BJ (cell line): ENCODE data around the gene PIP. TPM values are rescaled to one million over a fixed set of nuclear protein-coding genes. Genes with fewer than 3 reads are reported as not detected.

Experiments
- CTCF ChIA-PET: fragments of 350-600 bp; formaldehyde crosslinking; extraction: SDS; loops from one replicate; lab custom pipeline; 2021; ENCODE audit warnings: antibody characterized with exemption, inconsistent platforms; lab: Yijun Ruan, JAX
- POLR2A ChIA-PET: fragments of 300-600 bp; sonication (Branson Sonifier 250); formaldehyde crosslinking; extraction: SDS; loops from one replicate; lab custom pipeline; 2021; ENCODE audit warnings: antibody characterized with exemption; lab: Charles Lee
- DNase-seq: peaks from one replicate; pipeline ENCODE4 v3.0.0-alpha.2; 2011; ENCODE audit warnings: low read depth
- H3K27me3 ChIP-seq: 2 replicates; pipeline ENCODE4 v1.6.0; 2011; ENCODE audit warnings: low read length; ENCODE audit not compliant: control insufficient read depth, insufficient read depth
- H3K36me3 ChIP-seq: 2 replicates; pipeline ENCODE4 v1.5.1; 2011; ENCODE audit warnings: low read length; ENCODE audit not compliant: control insufficient read depth, insufficient read depth
- H3K4me3 ChIP-seq: 2 replicates; pipeline ENCODE4 v1.5.1; 2011; ENCODE audit warnings: low read depth, mild to moderate bottlenecking, control low read depth, low read length
- CTCF ChIP-seq: IDR thresholded peaks from 2 replicates; pipeline ENCODE4 v1.5.1; 2011; ENCODE audit warnings: low read depth, mild to moderate bottlenecking, control low read depth, inconsistent platforms, low read length, moderate library complexity; ENCODE audit not compliant: insufficient read depth
- polyA plus RNA-seq: library from polyadenylated mRNA; depleted of rRNA; stranded (reverse); fragments of >200 nt; gene quantifications from 2 replicates; pipeline ENCODE4 v1.2.3, GENCODE V29; 2011

Gene PIP
- polyA plus RNA-seq, 1 experiment: not detected

GRCh38 chr7:143129051-143129450, 2.8 kb upstream of the PIP start:
- no peak for TF ChIP-seq CTCF
- Histone ChIP-seq H3K36me3 (no peaks in the 10 kb centered on the region), H3K4me3 (no peak overlapping the region), H3K27me3 (no peaks in the 10 kb centered on the region)
- POLR2A ChIA-PET: no interaction called here
- no peak for DNase-seq
- CTCF ChIA-PET: no interaction called here

- no peaks in the 10 kb centered on the region for H3K36me3 ChIP-seq
- H3K27me3 ChIP-seq: no peaks in the 10 kb centered on the region
- POLR2A ChIA-PET: no interaction called here
- CTCF ChIA-PET: no interaction called here
- no peak for TF ChIP-seq CTCF
- no peak overlapping the region for H3K4me3 ChIP-seq
- DNase-seq: no peak
Measured at GRCh38 chr7:143129477-143129876, 2.4 kb upstream of the PIP start.

GRCh38 chr7:143130541-143130940, 1.3 kb upstream of the PIP start:
- ChIA-PET POLR2A (no interaction called here), CTCF (interaction anchor here (2.1 kb wide), 1 partner anchor 84 kb away, joined by 7 read pairs; no protein-coding TSS in a partner anchor)
- H3K36me3 ChIP-seq: no peaks in the 10 kb centered on the region
- DNase-seq: no peak
- no peak for TF ChIP-seq CTCF
- H3K27me3 ChIP-seq: no peaks in the 10 kb centered on the region
- H3K4me3 ChIP-seq: no peak overlapping the region

GRCh38 chr7:143147070-143147469, 15.2 kb downstream of the PIP start:
- ChIA-PET POLR2A (no interaction called here), CTCF (interaction anchor here (2.1 kb wide), 1 partner anchor 68 kb away, joined by 6 read pairs; no protein-coding TSS in a partner anchor)
- Histone ChIP-seq H3K4me3 (no peak overlapping the region), H3K36me3 (no peaks in the 10 kb centered on the region), H3K27me3 (no peaks in the 10 kb centered on the region)
- no peak for DNase-seq
- TF ChIP-seq CTCF: no peak

- POLR2A ChIA-PET: no interaction called here
- CTCF ChIA-PET: no interaction called here
- DNase-seq: no peak
- Histone ChIP-seq H3K36me3 (no peaks in the 10 kb centered on the region), H3K4me3 (no peak overlapping the region), H3K27me3 (no peaks in the 10 kb centered on the region)
- TF ChIP-seq CTCF: no peak
Measured at GRCh38 chr7:143148050-143148449, 16.2 kb downstream of the PIP start.
